Limb (tissue), 2 donors: Measurements from ENCODE around the gene ANK3.

Experiments
- DNase-seq, 2 donors: peaks; one replicate each; pipeline ENCODE4 v3.0.0-alpha.2; 2016; ENCODE audit errors: extremely low spot score in 2 of 2

Gene ANK3

GRCh38 chr10:60234551-60234950, 155.1 kb downstream of the ANK3 start:
- DNase-seq = no peak

- no peak for DNase-seq
These were observed 158.8 kb downstream of the ANK3 start for GRCh38 chr10:60230892-60231291.

- DNase-seq = peak in 1 of 2 donors; percentile 24
These were observed 165.5 kb downstream of the ANK3 start for GRCh38 chr10:60224066-60224705.

GRCh38 chr10:60222047-60222446, 167.6 kb downstream of the ANK3 start:
- no peak for DNase-seq

GRCh38 chr10:60212195-60212594, 177.5 kb downstream of the ANK3 start:
- no peak for DNase-seq

GRCh38 chr10:60209874-60210570, 179.7 kb downstream of the ANK3 start:
- no peak for DNase-seq

GRCh38 chr10:60208676-60209269, 180.9 kb downstream of the ANK3 start:
- DNase-seq = peak in 1 of 2 donors; percentile 55

GRCh38 chr10:60207894-60208293, 181.8 kb downstream of the ANK3 start:
- no peak for DNase-seq

- no peak for DNase-seq
These were observed 182.9 kb downstream of the ANK3 start for GRCh38 chr10:60206735-60207134.

- DNase-seq = no peak
These were observed 183.9 kb downstream of the ANK3 start for GRCh38 chr10:60205741-60206140.

GRCh38 chr10:60203993-60204618, 185.6 kb downstream of the ANK3 start:
- no peak for DNase-seq

GRCh38 chr10:60200682-60201053, 189.0 kb downstream of the ANK3 start:
- DNase-seq = no peak

GRCh38 chr10:60200012-60200681, 189.5 kb downstream of the ANK3 start:
- no peak for DNase-seq

- no peak for DNase-seq
These were observed 192.5 kb downstream of the ANK3 start for GRCh38 chr10:60197206-60197605.

GRCh38 chr10:60194421-60194820, 195.3 kb downstream of the ANK3 start:
- DNase-seq = no peak

GRCh38 chr10:60192946-60193345, 196.7 kb downstream of the ANK3 start:
- no peak for DNase-seq

- no peak for DNase-seq
These were observed 199.7 kb downstream of the ANK3 start for GRCh38 chr10:60189861-60190475.

GRCh38 chr10:60188548-60188947, 201.1 kb downstream of the ANK3 start:
- DNase-seq = no peak

GRCh38 chr10:60187691-60188090, 202.0 kb downstream of the ANK3 start:
- no peak for DNase-seq

- DNase-seq = no peak
These were observed 203.2 kb downstream of the ANK3 start for GRCh38 chr10:60186315-60187071.

- DNase-seq = no peak
These were observed 204.3 kb downstream of the ANK3 start for GRCh38 chr10:60185421-60185820.
